K562 (cell line): Measurements from ENCODE around the gene ITGA2B. TPM values are rescaled to one million over a fixed set of nuclear protein-coding genes. Genes with fewer than 3 reads are reported as not detected.

Experiments used
- ATAC-seq: fragments of 200-7000 bp; cut with Tn5 transposase; 3 replicates; pipeline ENCODE4 v1.9.1; 2020; ENCODE audit warnings: moderate library complexity
- BruUV-seq: library from RNA; stranded (reverse); fragments of 400-500 nt; replicated peaks from 2 replicates; lab custom pipeline; 2021; lab: Mats Ljungman, UMichigan
- CTCF ChIA-PET: fragments of 300-600 bp; formaldehyde crosslinking; extraction: SDS; loops from one replicate; lab custom pipeline; 2021; ENCODE audit warnings: low intra/inter-chr PET ratio; lab: Yijun Ruan, JAX
- POLR2A ChIA-PET: fragments of 300-600, 350-650 bp; sonication (Branson Sonifier 250); formaldehyde crosslinking; extraction: SDS; loops from one replicate; lab custom pipeline; 2021; ENCODE audit warnings: antibody characterized with exemption, inconsistent platforms; lab: Yijun Ruan, JAX
- DNase-seq, 4 experiments: peaks; one replicate each; pipeline versions ENCODE4 v3.0.0 to v3.0.0-alpha.2; 2011 to 2018; ENCODE audit warnings: low spot score in 3 of 4, mixed read lengths in 3 of 4; ENCODE audit errors: extremely low read depth in 1 of 4
- FAIRE-seq: peaks from 2 replicates; lab custom pipeline; 2011; peaks lifted over from hg19 to GRCh38; lab: Jason Lieb, UNC
- H2AFZ ChIP-seq: 2 replicates; pipeline ENCODE4 v1.6.0; 2011; ENCODE audit warnings: low read depth, low read length, control low read depth, inconsistent platforms
- H3K27ac ChIP-seq: fragments of 200-600 bp; 3 replicates; pipeline ENCODE4 v1.8.0; 2011; ENCODE audit warnings: low read depth, mild to moderate bottlenecking, control low read depth, inconsistent platforms, low read length, moderate library complexity, mixed read lengths; ENCODE audit errors: extremely low read depth
- H3K27me3 ChIP-seq, 2 experiments: fragments of 300-600 bp in 1 of 2; 2 replicates in 1 of 2; 3 replicates in 1 of 2; pipeline versions ENCODE4 v1.6.0 to v1.8.0; 2011; ENCODE audit warnings: inconsistent platforms in 2 of 2, low read length in 2 of 2, mild to moderate bottlenecking in 1 of 2, mixed read lengths in 1 of 2, moderate library complexity in 1 of 2; ENCODE audit not compliant: control insufficient read depth in 2 of 2, insufficient read depth in 2 of 2
- H3K36me3 ChIP-seq: fragments of 300-600 bp; 3 replicates; pipeline ENCODE4 v1.8.0; 2011; ENCODE audit warnings: mild to moderate bottlenecking, low read length, inconsistent platforms; ENCODE audit not compliant: control insufficient read depth, insufficient read depth
- H3K4me1 ChIP-seq, 2 experiments: fragments of 200-600 bp in 1 of 2; replicated peaks in 1 of 2; 2 replicates in 1 of 2; 3 replicates in 1 of 2; pipeline versions ENCODE4 v1.5.1 to v1.8.0; 2011; ENCODE audit warnings: inconsistent platforms in 2 of 2, low read length in 2 of 2, mild to moderate bottlenecking in 1 of 2, mixed read lengths in 1 of 2, moderate library complexity in 1 of 2; ENCODE audit not compliant: control insufficient read depth in 2 of 2, insufficient read depth in 2 of 2
- H3K4me2 ChIP-seq: 2 replicates; pipeline ENCODE4 v1.6.1; 2011; ENCODE audit warnings: low read length, control low read depth, inconsistent platforms, mixed read lengths; ENCODE audit not compliant: insufficient read depth
- H3K4me3 ChIP-seq: fragments of 200-600 bp; sonication (generic), shearing (Covaris generic); 2 replicates; pipeline ENCODE4 v1.5.1; 2016; ENCODE audit warnings: control low read depth, inconsistent platforms
- H3K79me2 ChIP-seq: fragments of 200-600 bp; 3 replicates; pipeline ENCODE4 v1.8.0; 2011; ENCODE audit warnings: low read length, inconsistent platforms; ENCODE audit not compliant: control insufficient read depth, insufficient read depth
- H3K9ac ChIP-seq, 2 experiments: 2 replicates each; pipeline versions ENCODE4 v1.6.0 to v1.6.1; 2011; ENCODE audit warnings: low read depth in 2 of 2, low read length in 2 of 2, control low read depth in 1 of 2, inconsistent platforms in 1 of 2, mild to moderate bottlenecking in 1 of 2, mixed read lengths in 1 of 2; ENCODE audit not compliant: insufficient read depth in 1 of 2
- H3K9me1 ChIP-seq: one replicate; pipeline ENCODE4 v1.6.0; 2011; ENCODE audit warnings: inconsistent platforms, mild to moderate bottlenecking, low read length, moderate library complexity; ENCODE audit not compliant: control insufficient read depth, insufficient read depth
- H3K9me3 ChIP-seq: replicated peaks from 2 replicates; pipeline ENCODE4 v1.5.1; 2011; ENCODE audit warnings: low read depth, low read length, inconsistent platforms; ENCODE audit not compliant: control insufficient read depth, insufficient read depth
- H4K20me1 ChIP-seq: replicated peaks from 2 replicates; pipeline ENCODE4 v1.6.1; 2011; ENCODE audit warnings: low read length, inconsistent platforms, mixed read lengths; ENCODE audit not compliant: control insufficient read depth, insufficient read depth
- DPF2 ChIP-seq: fragments of 450-650 bp; IDR thresholded peaks from 2 replicates; pipeline ENCODE4 v1.6.1; 2016
- TAF15 ChIP-seq: fragments of 200-400 bp; formaldehyde crosslinking; IDR thresholded peaks from 2 replicates; pipeline ENCODE4 v1.6.1; 2017; ENCODE audit warnings: mild to moderate bottlenecking, low read depth, low read length, moderate library complexity
- WGBS: fragments of 100-300 bp; shearing (Covaris generic); methylation state at CpG from one replicate; pipeline ENCODE4 v1.1.6; 2016; ENCODE audit warnings: low coverage, mixed read lengths; ENCODE audit not compliant: insufficient coverage; ENCODE audit errors: missing lambda C conversion rate; 5-methylcytosine and 5-hydroxymethylcytosine counted together
- in situ Hi-C: fragments of 300-500 bp; cut with MboI; formaldehyde crosslinking; loops from 4 replicates; pipeline ENCODE4 v1.15.0; 2018; ENCODE audit warnings: inconsistent platforms, mixed read lengths
- intact Hi-C: fragments of 100-400 bp; cut with micrococcal nuclease; formaldehyde crosslinking; loops from 2 replicates; pipeline ENCODE4 v1.14.2; 2022
- polyA plus RNA-seq, 8 experiments: library from polyadenylated mRNA; depleted of rRNA in 4 of 8; stranded (reverse) in 5 of 8; unstranded in 3 of 8; fragments of >200 nt; fragmentation: Nextera tagmentation in 2 of 8; fragmentation: Illumina TruSeq in 1 of 8; extraction: Ambion mirVana in 2 of 8; extraction: Trizol in 1 of 8; gene quantifications; 2 replicates each; pipeline versions ENCODE4 v1.2.1 to v1.2.3, GENCODE V29; 2011 to 2014; ENCODE audit warnings: inconsistent platforms in 1 of 8, missing spikeins in 1 of 8
- total RNA-seq, 7 experiments: library from RNA; depleted of rRNA in 6 of 7; stranded (reverse); fragments of >200 nt in 6 of 7; fragmentation: Illumina TruSeq in 2 of 7; extraction: Trizol in 2 of 7; gene quantifications; 2 replicates each; pipeline versions ENCODE4 v1.2.1 to v1.2.3, GENCODE V29; 2011 to 2021; ENCODE audit warnings: low replicate concordance in 1 of 7

The ITGA2B gene
- total and polyA plus RNA-seq, 9 of the 15 experiments (the other 6 are each of a cell fraction or from before 2014, with no cell fraction given) = 1.1 to 26.4 (median 5.6) TPM

- ATAC-seq = peak; percentile 20
- Histone ChIP-seq H3K9me3 (no peaks in the 10 kb centered on the region), H2AFZ (no peak overlapping the region)
- no TSS peak for BruUV-seq
- in situ Hi-C loops = no loop called here
- TF ChIP-seq DPF2 (no peak), TAF15 (0 out of 2 replicates have a peak, but pooled peaks have one; percentile 7)
- TF ChIP-seq, all 486 proteins: peak for 1
- Histone ChIP-seq H3K79me2 (no peaks in the 10 kb centered on the region), H3K4me2 (no peak overlapping the region), H3K4me1 (peaks cover 8 to 31% of the 10 kb centered on the region in 2 experiments; a peak in 4 of 5 replicates), H3K4me3 (no peak overlapping the region), H3K27me3 (no peaks in the 10 kb centered on the region; a peak in 1 of 5 replicates), H3K27ac (no peak overlapping the region), H3K9me1 (no peaks in the 10 kb centered on the region), H4K20me1 (no peaks in the 10 kb centered on the region), H3K9ac (0 out of 4 replicates have a peak overlapping the region, but pooled peaks of 1 of the 2 experiments have one; percentile 21), H3K36me3 (no peaks in the 10 kb centered on the region)
- DNase-seq (no peak), FAIRE-seq (no peak)
- ChIA-PET CTCF (no interaction called here), POLR2A (interaction anchor here (0.6 to 1.3 kb wide), 5 partner anchors 10 to 171 kb away, joined by 3 to 6 read pairs (median 3); partner anchors contain the start of gene ITGA2B)
- WGBS = 33% methylated on average over 19 of the region's 22 CpGs
- intact Hi-C loops = no loop called here
These were observed 14.0 kb downstream of the ITGA2B start for GRCh38 chr17:44375196-44376017.
